Upper lobe of left lung (tissue), 6 donors: ENCODE results near the gene CACNB2. TPM values are rescaled to one million over a fixed set of nuclear protein-coding genes. Genes with fewer than 3 reads are reported as not detected.

Source experiments
- ATAC-seq, 2 donors: fragments of 200-7000 bp; cut with Tn5 transposase; one replicate each; pipeline ENCODE4 v1.9.1; 2022; ENCODE audit warnings: mild to moderate bottlenecking in 2 of 2, moderate library complexity in 2 of 2; ENCODE audit not compliant: low FRiP score in 2 of 2
- DNase-seq, 2 donors: peaks; one replicate each; pipeline ENCODE4 v3.0.0-alpha.2; 2019 to 2020
- H3K27ac ChIP-seq, 4 donors: fragments of 200-600 bp; sonication (generic); one replicate each; pipeline ENCODE4 v1.5.1; 2016 to 2019
- H3K27me3 ChIP-seq, 4 donors: fragments of 200-600 bp; sonication (generic); one replicate each; pipeline ENCODE4 v1.5.1; 2017 to 2019
- H3K36me3 ChIP-seq, 4 donors: fragments of 200-600 bp; sonication (generic); one replicate each; pipeline ENCODE4 v1.5.1; 2016 to 2019
- H3K4me1 ChIP-seq, 4 donors: fragments of 200-600 bp; sonication (generic); one replicate each; pipeline ENCODE4 v1.5.1; 2018 to 2019
- H3K4me3 ChIP-seq, 4 donors: fragments of 200-600 bp; sonication (generic); one replicate each; pipeline ENCODE4 v1.5.1; 2017 to 2019; ENCODE audit warnings: mild to moderate bottlenecking in 2 of 4, moderate library complexity in 1 of 4
- H3K9me3 ChIP-seq, 4 donors: fragments of 200-600 bp; sonication (generic); one replicate each; pipeline ENCODE4 v1.5.1; 2018 to 2019
- EP300 ChIP-seq, 4 donors: sonication (generic); formaldehyde crosslinking; IDR thresholded peaks; one replicate each; pipeline ENCODE4 v1.5.1; 2017; ENCODE audit warnings: antibody characterized with exemption in 4 of 4, control low read depth in 2 of 4
- POLR2A ChIP-seq, 4 donors: fragments of 450-650 bp; IDR thresholded peaks; one replicate each; pipeline ENCODE4 v1.5.1; 2016 to 2017; ENCODE audit warnings: antibody characterized with exemption in 4 of 4, mild to moderate bottlenecking in 2 of 4
- POLR2AphosphoS5 ChIP-seq, 2 donors: sonication (generic); formaldehyde crosslinking; IDR thresholded peaks; one replicate each; pipeline ENCODE4 v1.5.1; 2017; ENCODE audit warnings: antibody characterized with exemption in 2 of 2
- WGBS, 2 donors: methylation state at CpG; one replicate each; pipeline ENCODE4 v1.1.5; 2017 to 2018; 5-methylcytosine and 5-hydroxymethylcytosine counted together
- total RNA-seq, 6 donors: library from RNA; depleted of rRNA in 4 of 6; stranded (reverse); fragments of >200 nt in 4 of 6; gene quantifications; one replicate each; pipeline versions ENCODE4 v1.1.0 to v1.2.1, GENCODE V29; 2016 to 2021
- TF ChIP-seq, protein P1 (sequence below), 6 experiments: fragments of 450-650 bp in 4 of 6; fragments of 200-600 bp in 2 of 6; sonication (generic) in 2 of 6; IDR thresholded peaks; one replicate each; pipeline ENCODE4 v1.5.1; 2016 to 2019; ENCODE audit warnings: antibody characterized with exemption in 6 of 6
- donor health status: DM: no; HTN: no; CAD: no; lungs with moderate emphysema.
- donor health status: DM: no; HTN: yes; CAD: no; lungs with severe emphysema.

Gene CACNB2
- total RNA-seq, 6 donors from 2014 or later: 1.4 to 6.3 (median 2.9) TPM

DNA sequence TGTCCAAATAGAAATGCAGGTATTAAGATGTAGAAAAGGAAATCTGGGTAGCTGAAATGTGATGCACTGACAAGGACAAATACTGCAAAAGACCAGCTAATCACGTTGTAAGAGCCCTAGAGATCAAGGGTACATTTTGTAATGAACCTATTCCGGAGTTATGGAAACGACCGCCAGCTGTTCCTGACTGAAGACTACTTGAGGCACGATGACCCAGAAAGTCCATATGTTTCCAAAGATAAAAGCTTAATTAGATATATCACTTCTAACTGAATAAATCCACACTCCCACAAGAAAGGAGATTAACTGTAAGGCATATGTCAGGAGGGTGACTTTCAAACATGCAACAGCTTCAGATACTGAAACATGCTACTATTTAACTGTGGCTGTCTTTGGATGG, 257.7 kb downstream of the CACNB2 start:
- no peaks in the 10 kb centered on the region for H3K27me3 ChIP-seq
- H3K4me3 ChIP-seq: no peak overlapping the region
- H3K4me1 ChIP-seq: peaks cover 0 to 8% (median 4%) of the 10 kb centered on the region in 4 donors
- TF ChIP-seq EP300 (IDR thresholded peaks at IDR 0.05) (no peak), POLR2AphosphoS5 (IDR thresholded peaks at IDR 0.05) (no peak), POLR2A (IDR thresholded peaks at IDR 0.05) (no peak)
- TF ChIP-seq, protein P1, sequence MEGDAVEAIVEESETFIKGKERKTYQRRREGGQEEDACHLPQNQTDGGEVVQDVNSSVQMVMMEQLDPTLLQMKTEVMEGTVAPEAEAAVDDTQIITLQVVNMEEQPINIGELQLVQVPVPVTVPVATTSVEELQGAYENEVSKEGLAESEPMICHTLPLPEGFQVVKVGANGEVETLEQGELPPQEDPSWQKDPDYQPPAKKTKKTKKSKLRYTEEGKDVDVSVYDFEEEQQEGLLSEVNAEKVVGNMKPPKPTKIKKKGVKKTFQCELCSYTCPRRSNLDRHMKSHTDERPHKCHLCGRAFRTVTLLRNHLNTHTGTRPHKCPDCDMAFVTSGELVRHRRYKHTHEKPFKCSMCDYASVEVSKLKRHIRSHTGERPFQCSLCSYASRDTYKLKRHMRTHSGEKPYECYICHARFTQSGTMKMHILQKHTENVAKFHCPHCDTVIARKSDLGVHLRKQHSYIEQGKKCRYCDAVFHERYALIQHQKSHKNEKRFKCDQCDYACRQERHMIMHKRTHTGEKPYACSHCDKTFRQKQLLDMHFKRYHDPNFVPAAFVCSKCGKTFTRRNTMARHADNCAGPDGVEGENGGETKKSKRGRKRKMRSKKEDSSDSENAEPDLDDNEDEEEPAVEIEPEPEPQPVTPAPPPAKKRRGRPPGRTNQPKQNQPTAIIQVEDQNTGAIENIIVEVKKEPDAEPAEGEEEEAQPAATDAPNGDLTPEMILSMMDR (IDR thresholded peaks at IDR 0.05): no peak
- ATAC-seq: no peak
- DNase-seq: no peak
- no peak overlapping the region for H3K27ac ChIP-seq
- no peaks in the 10 kb centered on the region for H3K9me3 ChIP-seq
- 55 to 72% methylated on average over 5 of the region's 5 CpGs for WGBS, 2 donors
- no peaks in the 10 kb centered on the region for H3K36me3 ChIP-seq

DNA sequence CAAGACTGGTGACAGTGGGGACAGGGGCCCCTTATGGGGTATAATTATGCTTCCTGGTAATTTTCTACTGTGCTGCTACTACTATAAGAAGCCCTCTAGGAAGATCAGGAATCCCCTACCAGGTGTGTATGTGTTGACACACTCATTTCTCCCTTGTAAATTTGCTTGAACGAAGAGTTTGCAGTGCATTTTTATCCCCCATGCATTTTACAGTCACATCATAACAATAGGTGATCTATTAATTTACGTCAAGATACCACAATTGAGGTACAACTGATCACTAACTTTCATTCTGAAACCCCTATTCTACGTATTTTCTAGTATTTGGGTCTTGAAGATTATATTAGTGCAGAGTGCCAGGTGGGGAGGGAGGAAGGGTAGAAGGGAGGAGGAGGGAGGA, 258.9 kb downstream of the CACNB2 start:
- Histone ChIP-seq H3K9me3 (no peaks in the 10 kb centered on the region), H3K36me3 (no peaks in the 10 kb centered on the region), H3K4me3 (no peak overlapping the region), H3K4me1 (peaks cover 0 to 8% (median 4%) of the 10 kb centered on the region in 4 donors), H3K27ac (no peak overlapping the region), H3K27me3 (no peaks in the 10 kb centered on the region)
- no peak for DNase-seq
- TF ChIP-seq POLR2A (IDR thresholded peaks at IDR 0.05) (no peak), EP300 (IDR thresholded peaks at IDR 0.05) (no peak), POLR2AphosphoS5 (IDR thresholded peaks at IDR 0.05) (no peak)
- TF ChIP-seq, protein P1 (IDR thresholded peaks at IDR 0.05): no peak
- ATAC-seq: no peak
- 84 to 85% methylated on average over 3 of the region's 3 CpGs for WGBS, 2 donors

DNA sequence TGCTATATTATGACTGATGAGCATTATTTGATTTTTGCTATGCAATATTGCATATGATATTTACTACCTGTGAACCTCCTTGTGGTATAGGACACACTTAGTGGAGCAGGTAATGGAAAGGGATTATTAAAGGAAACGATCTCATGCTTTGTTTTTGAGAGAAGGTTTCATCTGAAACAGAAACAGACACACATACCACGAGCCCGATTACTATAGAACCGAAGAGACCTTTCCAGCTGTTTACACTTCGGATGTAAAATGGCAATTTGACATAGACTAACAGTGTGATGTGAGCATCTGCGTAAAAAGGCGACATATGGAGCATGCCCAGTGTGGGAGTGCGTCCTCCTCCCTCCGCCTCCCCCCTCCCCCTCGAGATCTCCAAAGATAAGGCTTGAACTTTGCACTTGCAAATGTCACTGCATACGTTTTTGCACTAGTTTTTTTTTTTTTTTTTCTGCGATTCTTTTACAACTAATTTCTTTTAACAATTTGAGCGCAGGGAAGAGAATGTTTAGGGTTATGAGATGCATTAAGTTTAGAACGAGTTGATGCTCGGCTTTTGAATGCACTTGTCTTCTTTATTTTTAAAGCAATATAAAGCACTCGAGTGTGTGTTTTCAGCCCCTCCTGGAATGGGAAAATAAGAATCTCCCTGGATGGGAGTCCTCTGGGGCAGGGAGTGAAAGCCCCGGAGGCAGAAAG, 260.1 kb downstream of the CACNB2 start:
- H3K36me3 ChIP-seq: no peaks in the 10 kb centered on the region
- TF ChIP-seq EP300 (IDR thresholded peaks at IDR 0.05) (no peak), POLR2A (IDR thresholded peaks at IDR 0.05) (no peak)
- TF ChIP-seq, protein P1 (IDR thresholded peaks at IDR 0.05): no peak
- DNase-seq (no peak), ATAC-seq (no peak)
- H3K27ac ChIP-seq: no peak overlapping the region
- H3K4me3 ChIP-seq: peak overlapping the region in 2 of 4 donors; percentile 23
- no peaks in the 10 kb centered on the region for H3K9me3 ChIP-seq
- H3K27me3 ChIP-seq: no peaks in the 10 kb centered on the region
- WGBS, 2 donors: 15 to 17% methylated on average over 17 of the region's 17 CpGs
- H3K4me1 ChIP-seq: peaks cover 0 to 8% (median 4%) of the 10 kb centered on the region in 4 donors

DNA sequence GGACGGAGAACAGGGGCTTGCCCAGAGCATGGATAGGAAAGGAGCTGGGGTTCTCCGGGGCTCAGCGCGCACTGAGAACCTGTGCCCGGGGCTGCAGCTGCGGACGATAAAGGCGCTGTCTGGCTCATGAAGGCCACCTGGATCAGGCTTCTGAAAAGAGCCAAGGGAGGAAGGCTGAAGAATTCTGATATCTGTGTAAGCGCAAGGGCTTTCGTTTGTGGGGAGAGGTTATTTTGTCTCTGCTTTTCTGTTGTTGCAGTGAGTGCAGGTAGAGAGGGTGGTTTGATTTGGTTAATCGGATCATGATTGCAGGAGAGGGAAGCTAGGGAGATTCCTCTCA, 260.7 kb downstream of the CACNB2 start:
- no peak for TF ChIP-seq EP300 (IDR thresholded peaks at IDR 0.05)
- TF ChIP-seq POLR2A (IDR thresholded peaks at IDR 0.05): no peak
- TF ChIP-seq, protein P1 (IDR thresholded peaks at IDR 0.05): no peak
- TF ChIP-seq POLR2AphosphoS5 (IDR thresholded peaks at IDR 0.05): no peak
- Histone ChIP-seq H3K27me3 (no peaks in the 10 kb centered on the region), H3K36me3 (no peaks in the 10 kb centered on the region), H3K4me3 (peak overlapping the region in 2 of 4 donors; percentile 23), H3K27ac (no peak overlapping the region), H3K9me3 (no peaks in the 10 kb centered on the region), H3K4me1 (peaks cover 0 to 8% (median 4%) of the 10 kb centered on the region in 4 donors)
- ATAC-seq (peak in 1 of 2 donors; percentile 24), DNase-seq (no peak)
- 23 to 25% methylated on average over 11 of the region's 11 CpGs for WGBS, 2 donors
